ENCODE results near the gene CDC42BPA. TPM values are rescaled to one million over a fixed set of nuclear protein-coding genes. Genes with fewer than 3 reads are reported as not detected.

CDC42BPA gene
- total RNA-seq, 2 donors from 2014 or later: 30.0 to 34.3 TPM

GRCh38 chr1:227066999-227067398 is 251.3 kb downstream of the CDC42BPA start:
- no peaks in the 10 kb centered on the region for H3K4me1 ChIP-seq (ENCODE audit: control insufficient read depth, insufficient read depth, low read length)
- Mint-ChIP-seq H3K27ac (no peak overlapping the region), H3K36me3 (ENCODE audit: low read depth) (peaks cover 8% of the 10 kb centered on the region), H3K27me3 (ENCODE audit: insufficient read depth) (no peaks in the 10 kb centered on the region), H3K4me1 (no peaks in the 10 kb centered on the region), H3K4me3 (no peak overlapping the region), H3K9me3 (no peaks in the 10 kb centered on the region)
- H3K27me3 ChIP-seq (ENCODE audit: control insufficient read depth, insufficient read depth, low read length, poor library complexity, severe bottlenecking): no peaks in the 10 kb centered on the region
- no peaks in the 10 kb centered on the region for H3K9me3 ChIP-seq (ENCODE audit: control insufficient read depth, low read length)
- H3K4me3 ChIP-seq (ENCODE audit: low read length): no peak overlapping the region
- 97 to 100% methylated on average over 1 of the region's 1 CpG for WGBS, 2 experiments (ENCODE audit: insufficient coverage in 1 of 2, insufficient read length in 1 of 2)
- DNase-seq: no peak
- no peak overlapping the region for H3K27ac ChIP-seq (ENCODE audit: low read depth, low read length)
- peaks cover 11% of the 10 kb centered on the region for H3K36me3 ChIP-seq (ENCODE audit: control insufficient read depth, insufficient read depth, low read length)
- H3K9ac ChIP-seq (ENCODE audit: extremely low read depth, low read length, poor library complexity, severe bottlenecking): no peak overlapping the region
- no peak for TF ChIP-seq CTCF (conservative IDR thresholded peaks at IDR 0.05)

GRCh38 chr1:227065311-227065710 is 253.0 kb downstream of the CDC42BPA start:
- Mint-ChIP-seq H3K36me3 (ENCODE audit: low read depth) (peaks cover 14% of the 10 kb centered on the region), H3K27me3 (ENCODE audit: insufficient read depth) (no peaks in the 10 kb centered on the region), H3K4me3 (no peak overlapping the region), H3K27ac (no peak overlapping the region), H3K9me3 (no peaks in the 10 kb centered on the region), H3K4me1 (no peaks in the 10 kb centered on the region)
- H3K9me3 ChIP-seq (ENCODE audit: control insufficient read depth, low read length): no peaks in the 10 kb centered on the region
- H3K36me3 ChIP-seq (ENCODE audit: control insufficient read depth, insufficient read depth, low read length): peaks cover 11% of the 10 kb centered on the region
- no peak for TF ChIP-seq CTCF (conservative IDR thresholded peaks at IDR 0.05)
- DNase-seq: no peak
- no peak overlapping the region for H3K4me3 ChIP-seq (ENCODE audit: low read length)
- no peak overlapping the region for H3K9ac ChIP-seq (ENCODE audit: extremely low read depth, low read length, poor library complexity, severe bottlenecking)
- H3K27ac ChIP-seq (ENCODE audit: low read depth, low read length): no peak overlapping the region
- no peaks in the 10 kb centered on the region for H3K4me1 ChIP-seq (ENCODE audit: control insufficient read depth, insufficient read depth, low read length)
- 98 to 100% methylated on average over 2 of the region's 2 CpGs for WGBS, 2 experiments (ENCODE audit: insufficient coverage in 1 of 2, insufficient read length in 1 of 2)
- no peaks in the 10 kb centered on the region for H3K27me3 ChIP-seq (ENCODE audit: control insufficient read depth, insufficient read depth, low read length, poor library complexity, severe bottlenecking)

DNA sequence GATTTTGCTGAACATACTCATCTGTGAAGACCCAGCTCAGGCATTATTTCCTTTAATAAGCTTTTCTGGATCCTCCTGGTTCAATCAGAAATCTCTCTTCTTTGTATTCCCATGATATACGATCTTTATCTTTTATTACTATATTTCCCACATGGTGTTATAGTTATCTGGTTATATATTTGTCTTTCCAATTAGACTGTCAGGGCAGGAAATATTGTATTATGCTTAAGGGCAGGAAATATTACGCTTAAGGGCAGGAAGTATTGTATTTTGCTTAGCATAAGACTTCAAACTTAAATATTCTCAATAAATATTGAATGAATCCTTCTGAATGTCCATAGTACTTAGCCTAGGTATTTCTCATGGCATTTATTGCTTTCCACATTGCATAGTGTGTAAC is 256.0 kb downstream of the CDC42BPA start:
- H3K27ac ChIP-seq (ENCODE audit: low read depth, low read length): no peak overlapping the region
- H3K36me3 ChIP-seq (ENCODE audit: control insufficient read depth, insufficient read depth, low read length): no peaks in the 10 kb centered on the region
- no peak for DNase-seq
- H3K9ac ChIP-seq (ENCODE audit: extremely low read depth, low read length, poor library complexity, severe bottlenecking): no peak overlapping the region
- 63% methylated on average over 1 of the region's 2 CpGs; no CpG with 5 or more reads in 1 of the 2 experiments for WGBS, 2 experiments (ENCODE audit: insufficient coverage in 1 of 2, insufficient read length in 1 of 2)
- Mint-ChIP-seq H3K27ac (no peak overlapping the region), H3K27me3 (ENCODE audit: insufficient read depth) (no peaks in the 10 kb centered on the region), H3K4me3 (no peak overlapping the region), H3K36me3 (ENCODE audit: low read depth) (peaks cover 19% of the 10 kb centered on the region), H3K9me3 (no peaks in the 10 kb centered on the region), H3K4me1 (no peaks in the 10 kb centered on the region)
- H3K4me1 ChIP-seq (ENCODE audit: control insufficient read depth, insufficient read depth, low read length): no peaks in the 10 kb centered on the region
- no peaks in the 10 kb centered on the region for H3K27me3 ChIP-seq (ENCODE audit: control insufficient read depth, insufficient read depth, low read length, poor library complexity, severe bottlenecking)
- no peak overlapping the region for H3K4me3 ChIP-seq (ENCODE audit: low read length)
- no peak for TF ChIP-seq CTCF (conservative IDR thresholded peaks at IDR 0.05)
- no peaks in the 10 kb centered on the region for H3K9me3 ChIP-seq (ENCODE audit: control insufficient read depth, low read length)
